Activated CD4-positive, alpha-beta T cell treated with anti-CD3 and anti-CD28 coated beads, Interleukin-2, amount 10 ng/mL, durations not matched to agents 7 days and 5 days (primary cell): Measurements from ENCODE around the gene C14orf93. TPM values are rescaled to one million over a fixed set of nuclear protein-coding genes. Genes with fewer than 3 reads are reported as not detected.
"Not testable (repeated sequence)": the region's sequence is repeated elsewhere in the genome, so short reads cannot be mapped to it uniquely, and the experiment has no call there.

Experiments used
- CTCF ChIA-PET: fragments of 350-600 bp; sonication (Branson Sonifier 250); formaldehyde crosslinking; loops from one replicate; lab custom pipeline; 2021; ENCODE audit warnings: antibody characterized with exemption; lab: Charles Lee
- POLR2A ChIA-PET: fragments of 350-600 bp; sonication (Branson Sonifier 250); formaldehyde crosslinking; loops from one replicate; lab custom pipeline; 2021; ENCODE audit warnings: antibody characterized with exemption; lab: Charles Lee
- DNase-seq: peaks from one replicate; pipeline ENCODE4 v3.0.0-alpha.2; 2020
- H3K27ac Mint-ChIP-seq: one replicate; pipeline ENCODE4 v1.8.0; 2021; ENCODE audit warnings: mild to moderate bottlenecking, moderate library complexity, mixed read lengths
- H3K27me3 Mint-ChIP-seq: one replicate; pipeline ENCODE4 v1.8.0; 2021; ENCODE audit warnings: mixed read lengths
- H3K36me3 Mint-ChIP-seq: one replicate; pipeline ENCODE4 v1.8.0; 2021; ENCODE audit warnings: low read depth, mixed read lengths
- H3K4me1 Mint-ChIP-seq: one replicate; pipeline ENCODE4 v1.8.0; 2021; ENCODE audit warnings: mixed read lengths
- H3K4me3 Mint-ChIP-seq: one replicate; pipeline ENCODE4 v1.8.0; 2021; ENCODE audit warnings: mild to moderate bottlenecking, moderate library complexity, mixed read lengths
- H3K9me3 Mint-ChIP-seq: one replicate; pipeline ENCODE4 v1.8.0; 2021; ENCODE audit warnings: mixed read lengths
- total RNA-seq, 2 experiments: library from RNA; stranded (reverse); gene quantifications; one replicate each; pipeline ENCODE4 v1.2.3, GENCODE V29; 2021

Gene C14orf93
- total RNA-seq, 2 experiments from 2014 or later, result 9.4 to 11.1 TPM

GRCh38 chr14:22973217-22974032 lies 36.5 kb downstream of the C14orf93 start:
- H3K9me3 Mint-ChIP-seq, result no peaks in the 10 kb centered on the region
- DNase-seq, result peak; percentile 57
- no peak overlapping the region for H3K27ac Mint-ChIP-seq
- H3K36me3 Mint-ChIP-seq, result no peaks in the 10 kb centered on the region
- H3K4me3 Mint-ChIP-seq, result no peak overlapping the region
- H3K27me3 Mint-ChIP-seq, result peaks cover 14% of the 10 kb centered on the region
- H3K4me1 Mint-ChIP-seq, result no peaks in the 10 kb centered on the region
- POLR2A ChIA-PET, result no interaction called here
- CTCF ChIA-PET, result interaction anchor here (0.5 to 2.8 kb wide), 19 partner anchors 9 to 417 kb away, joined by 3 to 29 read pairs (median 5); partner anchors contain the start of genes AJUBA, HAUS4 and PRMT5

- no peaks in the 10 kb centered on the region for H3K36me3 Mint-ChIP-seq
- H3K4me3 Mint-ChIP-seq, result no peak overlapping the region
- no peaks in the 10 kb centered on the region for H3K4me1 Mint-ChIP-seq
Measured at GRCh38 chr14:22972313-22972930, 37.5 kb downstream of the C14orf93 start.

GRCh38 chr14:22971152-22971551 lies 38.8 kb downstream of the C14orf93 start:
- H3K27me3 Mint-ChIP-seq, result peaks cover 4% of the 10 kb centered on the region

More at GRCh38 chr14:22972313-22972930, 37.5 kb downstream of the C14orf93 start:
- Mint-ChIP-seq H3K27ac (no peak overlapping the region), H3K9me3 (no peaks in the 10 kb centered on the region), H3K27me3 (peaks cover 11% of the 10 kb centered on the region)
- ChIA-PET POLR2A (no interaction called here), CTCF (interaction anchor here (0.7 to 2.8 kb wide), 18 partner anchors 10 to 416 kb away, joined by 3 to 29 read pairs (median 6); partner anchors contain the start of genes AJUBA, HAUS4 and PRMT5)
- DNase-seq, result no peak

GRCh38 chr14:22966783-22967269 lies 43.1 kb downstream of the C14orf93 start:
- CTCF ChIA-PET, result interaction anchor here (1.1 to 1.3 kb wide), 2 partner anchors 20 to 46 kb away, joined by 3 read pairs; no protein-coding TSS in a partner anchor
- Mint-ChIP-seq H3K27ac (no peak overlapping the region), H3K36me3 (no peaks in the 10 kb centered on the region), H3K9me3 (no peaks in the 10 kb centered on the region), H3K4me3 (no peak overlapping the region), H3K27me3 (no peaks in the 10 kb centered on the region), H3K4me1 (no peaks in the 10 kb centered on the region)
- DNase-seq, result no peak
- POLR2A ChIA-PET, result no interaction called here

More at GRCh38 chr14:22971152-22971551, 38.8 kb downstream of the C14orf93 start:
- Mint-ChIP-seq H3K9me3 (no peaks in the 10 kb centered on the region), H3K36me3 (no peaks in the 10 kb centered on the region), H3K27ac (no peak overlapping the region), H3K4me3 (no peak overlapping the region), H3K4me1 (no peaks in the 10 kb centered on the region)
- ChIA-PET POLR2A (no interaction called here), CTCF (interaction anchor here (0.6 to 2.8 kb wide), 5 partner anchors 19 to 446 kb away, joined by 3 to 22 read pairs (median 6); partner anchors contain the start of gene CDH24)
- DNase-seq, result no peak

- ChIA-PET POLR2A (interaction anchor here (0.7 kb wide), 1 partner anchor 143 kb away, joined by 4 read pairs; no protein-coding TSS in a partner anchor), CTCF (interaction anchor here (0.7 to 1.3 kb wide), 4 partner anchors 20 to 1241 kb away, joined by 3 read pairs; no protein-coding TSS in a partner anchor)
- DNase-seq, H3K36me3 Mint-ChIP-seq, H3K27me3 Mint-ChIP-seq, H3K27ac Mint-ChIP-seq, H3K4me3 Mint-ChIP-seq, H3K4me1 Mint-ChIP-seq, H3K9me3 Mint-ChIP-seq: not testable (repeated sequence)
Measured at GRCh38 chr14:22965916-22966782, 43.8 kb downstream of the C14orf93 start.

- no peak overlapping the region for H3K27ac Mint-ChIP-seq
- H3K9me3 Mint-ChIP-seq, result no peaks in the 10 kb centered on the region
- H3K27me3 Mint-ChIP-seq, result peaks cover 4% of the 10 kb centered on the region
- CTCF ChIA-PET, result interaction anchor here (1.1 to 2.7 kb wide), 5 partner anchors 11 to 96 kb away, joined by 3 to 11 read pairs (median 7); partner anchors contain the start of genes AJUBA and CDH24
- no peak for DNase-seq
- H3K36me3 Mint-ChIP-seq, result no peaks in the 10 kb centered on the region
- H3K4me1 Mint-ChIP-seq, result peaks cover 8% of the 10 kb centered on the region
- no peak overlapping the region for H3K4me3 Mint-ChIP-seq
- POLR2A ChIA-PET, result no interaction called here
Measured at GRCh38 chr14:22962061-22962676, 47.8 kb downstream of the C14orf93 start.

- Mint-ChIP-seq H3K36me3 (peaks cover 31% of the 10 kb centered on the region), H3K27ac (peak overlapping the region; percentile 94), H3K4me1 (peaks cover 35% of the 10 kb centered on the region), H3K9me3 (no peaks in the 10 kb centered on the region), H3K27me3 (peaks cover 4% of the 10 kb centered on the region), H3K4me3 (peak overlapping the region; percentile 95)
- ChIA-PET POLR2A (interaction anchor here (0.5 to 1.2 kb wide), 3 partner anchors 9 to 37 kb away, joined by 3 to 4 read pairs (median 3); partner anchors contain the start of gene RBM23), CTCF (interaction anchor here (0.8 to 4.1 kb wide), 10 partner anchors 9 to 113 kb away, joined by 3 to 21 read pairs (median 4); partner anchors contain the start of genes AJUBA and PRMT5)
- no peak for DNase-seq
Measured at GRCh38 chr14:22955702-22956569, 54.0 kb downstream of the C14orf93 start.

GRCh38 chr14:22952418-22952817 lies 57.5 kb downstream of the C14orf93 start:
- ChIA-PET CTCF (interaction anchor here (0.6 to 1.0 kb wide), 3 partner anchors 22 to 85 kb away, joined by 3 to 4 read pairs (median 3); no protein-coding TSS in a partner anchor), POLR2A (no interaction called here)
- H3K9me3 Mint-ChIP-seq, result no peaks in the 10 kb centered on the region
- no peak overlapping the region for H3K4me3 Mint-ChIP-seq
- no peak for DNase-seq
- H3K27me3 Mint-ChIP-seq, result no peaks in the 10 kb centered on the region
- peaks cover 29% of the 10 kb centered on the region for H3K4me1 Mint-ChIP-seq
- no peak overlapping the region for H3K27ac Mint-ChIP-seq
- H3K36me3 Mint-ChIP-seq, result peaks cover 39% of the 10 kb centered on the region

- H3K9me3 Mint-ChIP-seq, H3K27me3 Mint-ChIP-seq, H3K4me3 Mint-ChIP-seq, POLR2A ChIA-PET, H3K27ac Mint-ChIP-seq, DNase-seq: not testable (repeated sequence)
- CTCF ChIA-PET, result interaction anchor here (0.6 to 1.0 kb wide), 3 partner anchors 21 to 84 kb away, joined by 3 to 4 read pairs (median 3); no protein-coding TSS in a partner anchor
- Mint-ChIP-seq H3K36me3 (peaks cover 43% of the 10 kb centered on the region), H3K4me1 (peaks cover 25% of the 10 kb centered on the region)
Measured at GRCh38 chr14:22951795-22952194, 58.1 kb downstream of the C14orf93 start.

GRCh38 chr14:22945642-22946041 lies 64.3 kb downstream of the C14orf93 start:
- H3K27me3 Mint-ChIP-seq, result no peaks in the 10 kb centered on the region
- H3K36me3 Mint-ChIP-seq, result peaks cover 31% of the 10 kb centered on the region
- H3K4me1 Mint-ChIP-seq, result no peaks in the 10 kb centered on the region
- H3K4me3 Mint-ChIP-seq, result no peak overlapping the region
- no peak overlapping the region for H3K27ac Mint-ChIP-seq
- H3K9me3 Mint-ChIP-seq, result no peaks in the 10 kb centered on the region
- DNase-seq, result no peak
- POLR2A ChIA-PET, result no interaction called here
- CTCF ChIA-PET, result interaction anchor here (1.0 to 1.5 kb wide), 4 partner anchors 10 to 74 kb away, joined by 3 to 8 read pairs (median 4); partner anchors contain the start of gene LRP10
